Lower leg skin (tissue), 3 donors: ENCODE measurements around the gene ALDH1A3.

Experiments used
- POLR2A ChIP-seq, 2 donors: fragments of 450-650 bp; IDR thresholded peaks; one replicate each; pipeline ENCODE4 v1.6.1; 2016 to 2017; ENCODE audit warnings: antibody characterized with exemption in 2 of 2, mild to moderate bottlenecking in 1 of 2, moderate library complexity in 1 of 2
- TF ChIP-seq, protein P1 (sequence below), 3 donors: fragments of 450-650 bp; IDR thresholded peaks; one replicate each; pipeline ENCODE4 v1.5.1; 2016; ENCODE audit warnings: antibody characterized with exemption in 3 of 3, mild to moderate bottlenecking in 3 of 3, moderate library complexity in 2 of 3

DNA sequence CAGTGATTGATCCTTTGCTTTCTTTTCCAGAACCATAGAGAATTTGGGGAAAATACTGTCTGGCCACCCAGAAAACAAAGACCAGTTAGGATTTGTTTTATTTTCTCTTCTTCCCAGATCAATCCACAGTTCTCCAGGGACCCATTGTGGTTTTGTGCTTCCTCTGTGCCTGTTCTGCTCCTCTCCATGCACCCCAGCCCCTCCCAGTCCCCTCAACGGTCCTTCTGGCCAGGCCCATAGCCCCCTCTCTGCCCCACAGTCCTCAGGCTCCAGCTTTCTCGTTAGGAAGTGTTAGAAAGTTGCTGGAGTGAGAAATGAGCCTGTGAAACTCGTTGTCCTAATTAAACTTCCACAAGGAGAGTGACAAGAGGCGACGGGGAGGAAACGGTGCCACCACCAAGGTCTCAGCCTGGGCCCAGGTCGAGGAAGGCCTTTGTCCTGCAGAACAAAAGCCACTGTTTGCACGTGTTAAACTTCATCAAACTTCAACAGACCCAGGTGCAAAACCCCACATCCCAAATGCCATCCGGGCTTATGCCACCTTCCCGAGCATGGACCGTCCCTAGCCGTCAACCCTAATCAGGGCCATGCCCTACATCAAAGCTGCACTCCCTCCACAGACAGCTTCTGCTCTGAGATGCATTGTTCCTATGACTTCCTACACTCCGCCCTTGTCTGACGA lies 18.7 kb upstream of the ALDH1A3 start:
- TF ChIP-seq, protein P1, sequence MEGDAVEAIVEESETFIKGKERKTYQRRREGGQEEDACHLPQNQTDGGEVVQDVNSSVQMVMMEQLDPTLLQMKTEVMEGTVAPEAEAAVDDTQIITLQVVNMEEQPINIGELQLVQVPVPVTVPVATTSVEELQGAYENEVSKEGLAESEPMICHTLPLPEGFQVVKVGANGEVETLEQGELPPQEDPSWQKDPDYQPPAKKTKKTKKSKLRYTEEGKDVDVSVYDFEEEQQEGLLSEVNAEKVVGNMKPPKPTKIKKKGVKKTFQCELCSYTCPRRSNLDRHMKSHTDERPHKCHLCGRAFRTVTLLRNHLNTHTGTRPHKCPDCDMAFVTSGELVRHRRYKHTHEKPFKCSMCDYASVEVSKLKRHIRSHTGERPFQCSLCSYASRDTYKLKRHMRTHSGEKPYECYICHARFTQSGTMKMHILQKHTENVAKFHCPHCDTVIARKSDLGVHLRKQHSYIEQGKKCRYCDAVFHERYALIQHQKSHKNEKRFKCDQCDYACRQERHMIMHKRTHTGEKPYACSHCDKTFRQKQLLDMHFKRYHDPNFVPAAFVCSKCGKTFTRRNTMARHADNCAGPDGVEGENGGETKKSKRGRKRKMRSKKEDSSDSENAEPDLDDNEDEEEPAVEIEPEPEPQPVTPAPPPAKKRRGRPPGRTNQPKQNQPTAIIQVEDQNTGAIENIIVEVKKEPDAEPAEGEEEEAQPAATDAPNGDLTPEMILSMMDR (IDR thresholded peaks at IDR 0.05), result no peak
- TF ChIP-seq POLR2A (IDR thresholded peaks at IDR 0.05), result no peak
